BE2C (cell line): Measurements from ENCODE around the gene UQCC2.

Source experiments
- DNase-seq: peaks from one replicate; pipeline ENCODE4 v3.0.0-alpha.2; 2020
- H3K27me3 ChIP-seq: fragments of 250-450 bp; sonication (Bioruptor Pico); 2 replicates; pipeline ENCODE4 v1.5.1; 2020; ENCODE audit warnings: mild to moderate bottlenecking
- H3K36me3 ChIP-seq: fragments of 250-450 bp; sonication (Bioruptor Pico); 2 replicates; pipeline ENCODE4 v1.5.1; 2020; ENCODE audit warnings: mild to moderate bottlenecking
- H3K4me1 ChIP-seq: fragments of 250-450 bp; sonication (Bioruptor Pico); 2 replicates; pipeline ENCODE4 v1.5.1; 2020
- H3K4me3 ChIP-seq: 2 replicates; pipeline ENCODE4 v1.5.1; 2011; ENCODE audit warnings: low read depth, low read length
- H3K9me3 ChIP-seq: fragments of 250-450 bp; sonication (Bioruptor Pico); 2 replicates; pipeline ENCODE4 v1.5.1; 2020
- TF ChIP-seq, protein P1 (sequence below): IDR thresholded peaks from 2 replicates; pipeline ENCODE4 v1.5.1; 2012; ENCODE audit warnings: mild to moderate bottlenecking, low read depth, low read length

UQCC2 gene

DNA sequence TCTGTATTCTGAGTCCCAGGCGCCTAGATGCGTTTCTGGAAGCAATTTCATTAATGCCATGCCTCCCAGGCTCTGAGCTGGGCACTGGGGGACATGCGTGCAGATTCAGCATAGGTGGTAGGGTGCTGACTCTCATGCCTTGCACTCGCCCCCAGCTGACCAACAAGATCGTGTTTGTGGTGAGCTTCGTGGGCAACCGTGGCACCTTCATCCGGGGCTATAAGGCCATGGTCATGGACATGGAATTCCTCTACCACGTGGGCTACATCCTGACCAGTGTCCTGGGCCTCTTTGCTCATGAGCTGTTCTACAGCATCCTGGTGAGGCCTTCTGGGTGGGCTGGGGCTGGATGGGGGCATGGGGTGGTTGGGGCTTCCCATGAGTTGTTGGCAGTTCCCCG is 21.6 kb downstream of the UQCC2 start:
- DNase-seq, result no peak
- H3K4me3 ChIP-seq, result no peak overlapping the region
- no peaks in the 10 kb centered on the region for H3K9me3 ChIP-seq
- no peaks in the 10 kb centered on the region for H3K27me3 ChIP-seq
- H3K4me1 ChIP-seq, result peaks cover 14% of the 10 kb centered on the region
- no peaks in the 10 kb centered on the region for H3K36me3 ChIP-seq
- TF ChIP-seq, protein P1, sequence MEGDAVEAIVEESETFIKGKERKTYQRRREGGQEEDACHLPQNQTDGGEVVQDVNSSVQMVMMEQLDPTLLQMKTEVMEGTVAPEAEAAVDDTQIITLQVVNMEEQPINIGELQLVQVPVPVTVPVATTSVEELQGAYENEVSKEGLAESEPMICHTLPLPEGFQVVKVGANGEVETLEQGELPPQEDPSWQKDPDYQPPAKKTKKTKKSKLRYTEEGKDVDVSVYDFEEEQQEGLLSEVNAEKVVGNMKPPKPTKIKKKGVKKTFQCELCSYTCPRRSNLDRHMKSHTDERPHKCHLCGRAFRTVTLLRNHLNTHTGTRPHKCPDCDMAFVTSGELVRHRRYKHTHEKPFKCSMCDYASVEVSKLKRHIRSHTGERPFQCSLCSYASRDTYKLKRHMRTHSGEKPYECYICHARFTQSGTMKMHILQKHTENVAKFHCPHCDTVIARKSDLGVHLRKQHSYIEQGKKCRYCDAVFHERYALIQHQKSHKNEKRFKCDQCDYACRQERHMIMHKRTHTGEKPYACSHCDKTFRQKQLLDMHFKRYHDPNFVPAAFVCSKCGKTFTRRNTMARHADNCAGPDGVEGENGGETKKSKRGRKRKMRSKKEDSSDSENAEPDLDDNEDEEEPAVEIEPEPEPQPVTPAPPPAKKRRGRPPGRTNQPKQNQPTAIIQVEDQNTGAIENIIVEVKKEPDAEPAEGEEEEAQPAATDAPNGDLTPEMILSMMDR, result no peak

GRCh38 chr6:33689148-33689494 is 22.4 kb downstream of the UQCC2 start:
- Histone ChIP-seq H3K4me1 (peaks cover 8% of the 10 kb centered on the region; the same call in 1 of the 2 replicates), H3K27me3 (no peaks in the 10 kb centered on the region), H3K4me3 (no peak overlapping the region), H3K9me3 (no peaks in the 10 kb centered on the region), H3K36me3 (no peaks in the 10 kb centered on the region)
- TF ChIP-seq, protein P1, result no peak
- DNase-seq, result no peak

- TF ChIP-seq, protein P1, result no peak
- Histone ChIP-seq H3K4me3 (no peak overlapping the region), H3K4me1 (peaks cover 8% of the 10 kb centered on the region; the same call in 1 of the 2 replicates), H3K27me3 (no peaks in the 10 kb centered on the region), H3K9me3 (no peaks in the 10 kb centered on the region), H3K36me3 (no peaks in the 10 kb centered on the region)
- DNase-seq, result no peak
Measured at GRCh38 chr6:33688451-33689147, 22.9 kb downstream of the UQCC2 start.

DNA sequence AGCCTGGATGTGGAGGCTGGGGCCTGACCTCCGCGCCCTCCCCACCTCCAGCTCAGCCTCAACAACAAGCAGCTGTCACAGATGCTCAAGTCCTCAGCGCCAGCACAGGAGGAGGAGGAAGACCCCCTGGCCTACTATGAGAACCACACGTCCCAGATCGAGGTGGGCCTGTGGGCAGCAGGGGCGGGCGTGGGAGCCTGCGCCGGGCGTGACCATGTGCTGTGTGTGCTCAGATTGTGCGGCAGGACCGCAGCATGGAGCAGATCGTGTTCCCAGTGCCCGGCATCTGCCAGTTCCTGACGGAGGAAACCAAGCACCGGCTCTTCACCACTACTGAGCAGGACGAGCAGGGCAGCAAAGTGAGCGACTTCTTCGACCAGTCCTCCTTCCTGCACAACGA is 23.5 kb downstream of the UQCC2 start:
- TF ChIP-seq, protein P1, result no peak
- no peak for DNase-seq
- H3K4me3 ChIP-seq, result no peak overlapping the region
- H3K9me3 ChIP-seq, result no peaks in the 10 kb centered on the region
- H3K4me1 ChIP-seq, result peaks cover 8% of the 10 kb centered on the region; the same call in 1 of the 2 replicates
- no peaks in the 10 kb centered on the region for H3K36me3 ChIP-seq
- H3K27me3 ChIP-seq, result no peaks in the 10 kb centered on the region

- H3K36me3 ChIP-seq, result no peaks in the 10 kb centered on the region
- no peaks in the 10 kb centered on the region for H3K9me3 ChIP-seq
- no peak overlapping the region for H3K4me3 ChIP-seq
- H3K27me3 ChIP-seq, result no peaks in the 10 kb centered on the region
- peaks cover 8% of the 10 kb centered on the region; the same call in 1 of the 2 replicates for H3K4me1 ChIP-seq
- TF ChIP-seq, protein P1, result no peak
- DNase-seq, result no peak
Measured at GRCh38 chr6:33686981-33687975, 24.2 kb downstream of the UQCC2 start.
